HG03432 (cell line): ENCODE data around the gene BCL2.

Source experiments
- ATAC-seq: cut with Tn5 transposase; IDR thresholded peaks from one replicate; pipeline ENCODE4 v1.9.1; 2021; ENCODE audit warnings: mild to moderate bottlenecking, moderate library complexity; ENCODE audit not compliant: unreplicated experiment

The BCL2 gene

DNA sequence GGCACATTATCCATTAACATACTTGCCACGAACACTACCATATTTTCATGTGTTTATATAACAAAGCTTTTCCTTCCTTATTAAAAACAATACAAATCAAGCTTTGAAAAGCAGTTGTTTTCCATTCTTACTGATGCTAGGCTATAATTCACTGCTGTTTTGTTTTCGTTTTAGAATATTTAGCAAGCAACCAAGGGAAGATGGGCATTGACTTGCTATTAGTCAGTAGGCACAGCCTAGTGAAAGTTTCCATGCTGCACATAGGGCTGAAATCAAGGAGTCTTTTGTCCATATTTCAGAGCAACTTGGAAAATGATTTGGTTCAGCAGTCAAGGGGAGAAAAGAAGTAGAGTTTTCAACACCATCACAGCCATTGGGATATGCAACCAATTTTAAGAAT lies 31.3 kb downstream of the BCL2 start:
- ATAC-seq: no peak

DNA sequence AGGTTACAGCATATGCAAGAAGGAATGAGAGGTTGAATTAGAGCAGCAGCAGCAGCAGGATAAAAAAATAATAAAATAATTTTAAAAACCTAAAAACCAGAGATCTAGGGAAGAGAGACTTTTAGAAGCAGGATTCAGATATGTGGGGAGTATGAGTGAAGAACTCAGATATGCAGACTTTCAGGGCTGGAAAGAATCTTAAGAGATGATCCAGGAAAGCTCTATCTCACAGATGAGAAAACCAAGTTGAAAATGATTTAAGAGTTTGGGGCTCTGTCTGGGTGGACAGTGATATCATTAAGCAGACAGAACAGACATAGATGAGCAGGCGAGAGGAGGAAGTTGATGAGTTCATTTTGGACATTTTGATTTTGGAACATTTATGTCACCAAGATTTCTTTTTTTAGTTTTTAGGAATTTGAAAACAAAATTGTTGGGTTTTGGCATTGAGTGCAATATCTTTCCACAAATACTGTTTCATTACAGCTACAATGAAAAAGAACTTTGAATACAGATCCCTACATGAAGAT lies 31.8 kb downstream of the BCL2 start:
- ATAC-seq: no peak

DNA sequence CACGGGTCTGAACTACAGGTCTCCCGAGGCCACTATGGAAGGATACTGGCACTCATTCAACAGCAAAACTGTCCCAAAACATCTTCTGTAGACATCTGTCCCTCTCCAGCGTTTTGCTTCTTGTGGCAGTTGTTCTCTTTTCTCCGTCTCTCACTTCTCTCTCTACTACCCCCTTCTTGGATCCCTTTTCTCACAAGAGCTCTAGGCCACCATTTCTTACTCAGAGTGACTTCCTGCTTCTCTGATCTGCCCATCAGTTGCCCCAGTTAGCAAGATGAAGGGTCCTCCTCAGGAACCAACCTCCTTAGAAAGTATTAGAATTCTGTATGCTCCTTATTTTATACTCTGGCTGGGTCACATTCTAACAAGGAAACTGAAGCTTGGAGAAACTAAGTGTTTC lies 32.6 kb downstream of the BCL2 start:
- ATAC-seq: no peak

DNA sequence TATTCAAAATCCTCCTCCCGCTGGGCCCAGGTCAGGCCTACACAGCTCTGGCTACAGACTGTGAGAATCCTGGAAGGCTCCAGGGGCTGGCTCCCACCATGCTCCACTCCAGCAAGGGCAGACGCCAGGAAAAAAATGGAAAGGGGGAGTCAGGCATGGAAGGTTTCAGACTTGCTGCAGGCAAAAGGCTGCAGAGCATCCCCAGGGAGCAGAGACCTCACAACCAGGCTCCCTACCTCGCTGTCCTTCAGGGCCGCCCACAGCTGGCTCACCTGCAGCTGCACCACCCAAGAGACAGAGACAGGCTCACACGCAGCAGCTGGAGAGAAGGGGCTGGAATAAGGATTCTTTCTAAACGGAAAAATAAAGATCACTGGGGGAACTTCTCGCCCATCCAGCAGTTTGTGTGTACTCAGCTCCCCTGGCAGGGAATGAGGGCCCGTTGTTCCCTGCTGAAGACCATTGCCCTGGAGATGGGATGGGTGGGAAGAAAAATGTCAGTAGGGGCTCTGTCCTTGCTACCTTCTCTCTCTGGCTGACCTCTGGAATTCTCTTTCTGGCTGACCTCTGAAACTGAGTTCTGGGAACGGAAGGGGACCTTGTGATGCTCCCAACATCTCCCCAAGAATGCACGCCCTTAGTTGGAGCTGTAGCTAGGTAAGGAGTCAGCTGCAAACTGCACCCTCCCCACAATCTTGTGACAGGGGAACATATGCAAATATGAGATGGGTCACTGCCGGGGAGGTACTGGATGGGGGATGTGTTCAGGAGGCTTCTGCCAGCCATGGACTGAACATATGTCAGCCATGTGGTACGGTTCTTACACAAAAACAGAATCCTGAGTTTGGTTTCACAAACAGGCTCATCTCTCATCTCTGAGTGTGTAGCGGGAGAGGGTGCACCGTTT lies 34.5 kb downstream of the BCL2 start:
- ATAC-seq: peak; percentile 94

DNA sequence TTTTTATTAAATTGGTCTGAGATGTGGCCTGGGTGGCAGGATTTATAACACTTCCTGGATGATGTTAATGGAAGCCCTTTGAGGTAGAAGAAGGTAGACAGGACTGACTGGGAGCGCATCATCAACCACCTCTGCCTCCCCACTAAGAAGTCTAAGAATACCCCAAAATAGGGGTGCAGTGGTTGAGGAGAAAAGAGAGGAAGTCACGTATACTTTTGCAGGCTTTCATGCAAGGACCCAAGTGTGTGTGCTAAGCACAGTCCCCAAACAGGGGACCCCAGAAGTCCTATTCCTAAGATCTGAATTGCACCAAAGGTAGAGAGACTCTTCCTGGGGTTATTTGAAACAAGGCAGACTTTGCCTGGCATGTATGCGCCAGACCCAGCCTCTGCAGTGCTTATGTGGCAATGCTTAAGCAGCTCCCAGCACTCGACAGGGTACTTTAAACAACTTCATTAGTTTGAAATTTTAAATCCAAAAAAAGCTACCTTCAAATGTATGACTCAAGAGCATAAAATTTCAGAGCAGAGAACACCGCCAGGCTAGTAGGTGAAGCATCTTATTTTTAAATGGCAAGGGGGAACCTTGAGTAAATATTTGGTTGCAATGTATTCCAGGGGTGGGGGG lies 35.3 kb downstream of the BCL2 start:
- no peak for ATAC-seq

DNA sequence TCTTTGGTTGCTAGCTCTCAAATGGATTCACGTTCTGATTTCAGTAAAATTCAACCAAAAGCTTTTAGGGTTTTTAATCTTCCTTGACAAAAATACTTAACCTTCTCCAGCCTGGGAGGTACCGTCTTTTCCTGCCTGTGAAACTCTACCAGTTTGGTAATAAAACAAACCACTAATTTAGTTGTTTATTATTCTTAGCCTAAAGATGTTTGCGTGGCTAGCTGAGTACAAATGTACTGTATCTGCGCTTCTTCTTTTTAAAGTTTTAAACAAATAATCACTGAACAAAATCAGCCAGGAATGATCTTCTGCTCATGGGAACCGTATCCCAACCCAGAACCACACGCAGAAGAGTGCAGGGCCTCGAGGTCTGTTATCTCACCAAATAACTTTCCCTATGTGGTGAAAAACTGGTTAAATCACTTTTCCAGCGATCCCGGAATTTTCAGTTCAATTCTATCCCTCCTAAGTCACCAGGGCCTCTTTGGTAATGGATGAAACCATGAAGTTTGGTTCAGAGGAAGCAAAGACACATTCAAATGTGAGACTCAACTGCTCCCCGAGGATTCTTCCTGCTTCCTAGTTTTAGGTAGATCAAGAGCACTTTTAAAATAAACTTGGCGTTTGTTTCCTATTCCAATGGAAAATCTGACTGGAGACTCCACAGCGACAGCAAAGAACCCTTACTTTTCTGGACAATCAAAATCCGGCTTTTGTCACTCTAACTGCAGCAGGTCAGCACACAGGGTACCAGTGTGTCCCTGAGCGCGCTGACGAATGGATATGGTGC lies 36.1 kb downstream of the BCL2 start:
- no peak for ATAC-seq

DNA sequence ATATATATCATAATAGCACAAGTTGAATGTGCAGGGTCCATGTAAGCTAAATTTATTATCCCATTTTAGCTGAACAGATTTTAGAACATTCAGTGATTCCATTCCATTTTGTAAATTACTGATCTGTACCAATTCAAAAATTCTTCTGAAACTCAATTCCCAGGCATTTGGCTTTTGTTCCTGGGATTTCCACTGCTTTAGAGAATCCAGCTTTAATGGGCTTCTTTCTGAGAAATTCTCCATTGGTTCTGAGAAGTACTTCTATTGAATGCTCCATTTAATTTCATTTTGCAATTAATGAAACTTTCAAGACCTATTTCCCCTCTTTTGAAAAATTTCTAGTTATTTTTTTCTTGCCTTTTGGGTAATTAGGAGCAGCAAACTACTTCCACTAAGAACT lies 36.8 kb downstream of the BCL2 start:
- no peak for ATAC-seq

DNA sequence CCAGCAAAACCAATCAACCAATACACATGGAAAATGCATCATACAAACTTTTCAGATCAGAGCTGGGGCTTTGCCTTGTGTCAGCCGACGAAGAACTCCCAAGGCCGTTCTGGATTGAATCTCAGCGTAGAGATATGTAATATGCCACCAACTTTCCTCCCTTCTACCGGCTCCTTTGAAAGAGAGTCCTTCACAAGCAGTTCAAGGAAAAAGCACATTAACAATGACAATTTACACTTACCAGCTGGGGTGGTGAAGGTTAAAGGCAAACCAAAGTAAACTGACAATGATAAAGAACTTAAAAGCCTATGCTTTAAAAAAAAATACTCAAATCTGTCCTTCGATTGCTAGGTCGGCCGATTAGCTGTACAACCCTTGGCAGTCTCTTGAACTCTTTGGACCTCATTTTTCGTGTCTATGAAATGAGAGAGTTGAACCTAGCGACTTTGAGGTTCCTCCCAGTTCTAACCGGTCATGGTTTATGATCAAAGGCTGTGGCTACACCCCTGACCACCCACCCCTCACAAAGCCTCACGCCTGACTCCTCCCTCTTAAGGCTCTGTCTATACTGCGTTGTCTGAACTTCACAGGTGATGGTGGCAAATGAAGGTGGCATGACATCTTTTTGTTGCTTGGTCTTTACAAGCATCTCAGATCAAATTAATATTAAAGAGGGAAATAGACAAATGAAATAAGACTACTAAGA lies 46.2 kb downstream of the BCL2 start:
- ATAC-seq: peak; percentile 44

DNA sequence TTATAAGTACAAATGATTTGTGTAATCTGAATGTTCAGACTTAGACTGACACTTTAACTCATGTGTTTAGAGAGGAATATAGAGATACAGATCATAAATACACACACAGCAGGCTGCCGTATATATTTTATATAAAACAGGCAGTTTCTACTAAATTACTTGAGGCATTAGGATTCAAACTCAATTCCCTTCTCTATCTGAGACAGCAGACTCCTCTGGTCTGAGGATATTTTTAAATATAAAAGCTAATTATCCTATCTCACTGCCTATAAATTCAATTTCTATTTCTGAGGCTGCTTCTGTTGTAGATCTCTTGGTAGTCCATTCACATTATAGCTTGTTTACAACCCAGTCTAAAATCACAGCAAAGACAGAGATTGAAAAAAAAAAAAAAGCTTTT lies 46.9 kb downstream of the BCL2 start:
- ATAC-seq: no peak

DNA sequence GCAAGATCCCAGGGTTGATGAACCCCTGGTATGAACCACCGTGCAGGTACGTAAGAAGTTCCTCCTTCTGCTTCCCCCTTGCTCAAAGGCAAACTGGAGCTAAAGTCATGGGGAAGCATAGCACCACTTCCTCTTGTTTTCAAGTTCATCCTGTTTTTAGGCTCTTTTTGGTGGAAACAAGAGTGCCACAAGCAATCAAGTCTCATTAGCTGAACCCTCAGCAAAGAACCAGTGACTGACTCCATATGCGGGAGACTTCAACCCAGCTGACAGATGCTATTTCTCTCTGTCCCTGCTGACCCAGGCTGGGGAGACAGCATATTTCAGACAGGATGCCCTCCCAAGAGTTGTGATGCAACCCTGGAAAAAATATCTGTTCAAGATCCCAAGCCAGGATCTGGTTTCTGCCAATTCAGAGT lies 47.7 kb downstream of the BCL2 start:
- ATAC-seq: no peak

DNA sequence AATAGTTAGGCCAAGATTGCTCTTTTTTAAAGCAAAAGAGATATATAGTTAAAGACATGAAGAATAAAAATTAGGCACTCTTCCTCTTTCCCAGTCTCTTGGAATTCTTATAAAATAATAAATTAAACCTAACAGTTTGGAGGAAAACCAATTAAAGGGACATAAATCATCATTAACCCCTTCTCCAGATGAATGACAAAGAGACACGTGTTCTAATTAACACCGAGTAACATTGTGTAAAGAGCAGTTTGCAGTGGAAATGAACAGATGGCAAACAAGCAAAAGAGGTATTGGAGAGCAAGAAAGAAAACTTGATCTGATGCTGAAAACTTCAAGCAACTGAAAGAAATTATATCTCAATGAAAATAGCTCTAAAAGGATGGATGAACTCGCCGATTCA lies 48.4 kb downstream of the BCL2 start:
- no peak for ATAC-seq

DNA sequence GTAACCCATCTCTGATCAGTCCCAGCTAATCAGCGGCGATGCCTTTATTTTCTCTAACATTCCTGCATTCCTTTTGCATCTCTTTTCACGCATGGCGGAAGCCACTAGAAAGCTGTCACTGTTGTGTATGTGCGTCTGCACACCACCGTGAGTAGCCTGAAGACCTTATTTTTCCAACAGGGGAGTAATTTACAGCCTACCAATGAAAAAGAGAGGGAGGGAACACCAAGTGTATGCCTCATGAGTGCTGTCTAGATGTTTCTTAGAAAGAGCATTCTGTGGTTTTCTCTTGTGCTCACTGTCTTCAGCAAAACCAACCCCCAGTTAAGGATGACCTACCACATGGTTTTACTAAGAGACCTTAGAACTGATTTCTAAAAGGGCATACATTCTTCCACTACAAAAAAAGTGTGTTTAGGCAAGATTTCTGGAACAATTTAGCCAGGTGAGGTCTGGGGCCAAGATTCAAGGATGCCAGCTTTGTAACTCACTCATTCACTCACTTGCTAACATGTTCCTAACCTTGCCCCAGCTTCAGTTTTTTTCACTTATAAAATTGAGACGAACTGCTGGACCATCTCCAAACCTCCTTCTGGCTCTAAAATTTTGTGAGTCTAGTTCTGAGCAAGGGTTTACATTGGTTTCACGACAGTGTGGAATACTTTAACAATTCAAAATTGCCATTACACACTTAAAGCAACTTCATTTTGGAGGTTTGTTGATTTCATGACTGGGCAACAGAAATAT lies 51.4 kb downstream of the BCL2 start:
- ATAC-seq: peak; percentile 70

DNA sequence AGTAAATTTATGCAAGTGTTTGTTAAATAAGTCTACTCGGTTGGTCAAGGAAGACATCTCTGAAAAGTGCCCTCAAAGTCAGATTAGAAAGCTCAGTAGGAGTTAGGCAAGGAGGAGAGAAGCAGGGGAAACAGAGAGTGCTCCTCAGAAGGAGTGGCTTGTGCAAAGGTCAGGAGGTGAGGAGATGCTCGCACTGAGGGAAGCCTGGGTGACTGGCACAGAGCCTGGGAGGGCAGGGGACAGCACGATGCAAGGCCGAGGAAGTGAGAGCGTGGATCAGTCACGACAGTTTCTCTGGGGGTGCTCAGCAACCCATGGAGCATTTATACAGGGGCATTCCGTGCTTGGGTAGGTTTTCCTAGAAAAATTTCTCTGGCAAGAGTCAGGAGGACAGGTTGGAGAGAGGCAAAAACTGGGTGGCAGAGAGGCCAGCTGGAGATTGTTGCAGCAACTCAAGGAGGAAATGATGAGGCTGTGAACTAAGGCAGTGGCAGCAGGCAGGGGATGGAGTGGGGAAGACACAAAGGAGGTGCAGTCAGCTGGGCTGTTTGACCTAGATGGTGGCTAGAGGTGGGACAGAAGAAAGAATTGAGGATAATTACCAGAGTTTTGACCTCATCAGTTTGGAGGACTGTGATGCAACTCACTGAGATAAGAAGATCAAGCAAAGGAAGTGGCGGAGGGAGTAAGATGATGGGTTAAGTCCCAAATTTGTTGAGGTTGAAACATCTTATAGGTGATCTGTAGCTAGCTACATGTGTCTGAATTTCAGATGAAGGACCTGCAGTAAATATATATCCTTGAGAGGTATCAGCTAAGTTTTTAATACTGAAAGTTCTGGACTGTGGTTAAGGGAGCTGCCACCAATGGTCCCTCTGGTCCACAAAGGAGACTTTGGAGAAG lies 52.4 kb downstream of the BCL2 start:
- no peak for ATAC-seq

DNA sequence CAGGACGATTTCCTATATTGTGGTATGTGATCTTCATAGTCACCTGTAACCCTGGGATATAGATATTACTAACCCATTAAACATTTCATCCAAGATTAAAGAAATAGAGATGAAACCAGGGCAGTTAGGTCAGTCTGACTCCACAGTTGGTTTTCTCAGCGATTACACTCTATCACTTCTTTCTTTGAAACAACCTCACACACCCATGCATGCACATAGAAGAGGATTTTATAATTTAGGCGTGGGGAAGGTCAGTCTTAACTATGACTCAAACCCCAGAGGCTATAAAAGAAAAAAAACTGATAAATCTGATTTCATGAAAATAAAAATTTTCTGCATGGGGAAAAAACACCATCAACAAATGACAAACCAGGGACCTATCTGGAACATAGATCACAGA lies 54.2 kb downstream of the BCL2 start:
- ATAC-seq: no peak

DNA sequence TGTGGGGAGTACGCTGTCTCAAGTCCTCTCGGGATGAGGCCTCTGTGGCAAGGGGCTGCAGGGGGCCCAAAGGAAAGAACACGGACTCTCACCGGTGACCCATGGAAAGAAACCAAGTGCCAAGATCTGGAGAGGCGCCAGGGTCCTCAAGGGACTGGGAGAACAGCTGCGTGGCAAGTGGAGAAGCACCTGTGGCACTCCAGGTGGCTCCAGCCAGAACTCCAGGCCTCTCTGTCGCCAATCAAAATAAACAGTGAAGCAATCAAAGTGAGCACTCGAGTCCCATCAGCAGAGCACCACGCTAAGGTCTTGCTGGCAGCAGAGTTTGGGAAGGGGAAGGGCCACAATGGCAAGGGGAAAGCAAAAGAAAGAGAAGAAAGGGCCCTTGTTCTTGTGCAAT lies 54.7 kb downstream of the BCL2 start:
- ATAC-seq: no peak

DNA sequence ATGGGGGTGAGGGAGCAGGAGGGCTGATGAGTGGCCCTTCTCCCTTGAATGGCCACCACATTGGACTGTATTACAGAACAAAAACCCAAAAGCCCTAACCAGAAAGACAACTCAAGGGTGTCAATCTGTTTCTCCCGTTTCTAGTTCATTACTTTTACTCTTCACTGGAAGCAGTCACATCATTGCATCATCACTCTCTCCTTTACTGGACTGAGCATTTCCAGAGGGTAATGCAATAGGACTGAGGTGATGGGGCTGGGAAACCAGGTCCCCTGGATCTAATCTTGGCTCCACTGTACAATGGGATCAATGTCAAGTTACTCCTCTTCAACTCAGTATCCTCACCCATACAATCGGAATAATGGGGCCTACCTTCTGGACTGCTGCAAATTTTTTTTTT lies 56.1 kb downstream of the BCL2 start:
- no peak for ATAC-seq

DNA sequence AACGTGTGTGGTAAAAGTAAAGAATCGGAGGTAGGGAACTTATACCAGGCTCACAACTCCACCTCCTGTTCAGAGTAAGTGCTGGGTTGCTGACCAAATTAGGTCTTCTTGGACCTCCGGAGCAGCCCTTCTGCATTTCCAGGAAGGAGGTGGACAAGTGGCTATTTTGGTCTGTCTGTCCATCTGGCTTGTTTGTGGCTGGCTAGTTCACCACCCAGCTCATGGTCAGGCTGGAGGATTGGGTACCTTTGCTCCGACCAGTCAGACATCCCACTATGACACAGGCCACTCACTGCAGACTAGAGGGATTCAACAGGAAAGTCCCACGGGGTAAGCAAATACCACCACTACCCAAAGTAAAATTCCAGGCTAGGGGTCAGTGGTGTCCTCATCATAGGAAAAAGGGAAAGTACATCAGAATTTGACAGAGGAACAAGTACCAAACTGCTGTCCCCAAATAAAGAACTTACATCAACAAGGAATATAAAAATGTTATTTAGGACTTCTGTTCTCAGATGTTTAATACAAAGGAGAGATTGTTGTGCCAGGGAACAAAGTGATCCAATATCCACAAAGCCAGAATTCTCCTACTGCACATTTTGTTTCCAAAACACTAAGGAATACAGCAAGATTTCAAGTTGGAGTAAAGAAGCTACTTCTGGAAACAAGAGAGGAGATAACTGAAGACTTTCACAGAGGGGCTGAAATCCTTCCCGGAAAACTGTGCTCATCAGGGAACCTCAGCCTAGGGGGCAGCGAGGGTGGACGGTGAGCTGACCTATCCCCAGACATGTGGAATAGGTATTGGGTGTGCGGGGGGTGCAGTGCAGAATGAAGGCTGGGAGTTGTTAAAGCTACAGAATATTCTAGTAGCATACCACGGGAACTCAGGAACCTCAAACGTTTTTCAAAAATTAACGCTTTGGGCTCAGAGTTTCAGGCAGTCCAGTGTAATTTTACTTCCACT lies 56.9 kb downstream of the BCL2 start:
- no peak for ATAC-seq

DNA sequence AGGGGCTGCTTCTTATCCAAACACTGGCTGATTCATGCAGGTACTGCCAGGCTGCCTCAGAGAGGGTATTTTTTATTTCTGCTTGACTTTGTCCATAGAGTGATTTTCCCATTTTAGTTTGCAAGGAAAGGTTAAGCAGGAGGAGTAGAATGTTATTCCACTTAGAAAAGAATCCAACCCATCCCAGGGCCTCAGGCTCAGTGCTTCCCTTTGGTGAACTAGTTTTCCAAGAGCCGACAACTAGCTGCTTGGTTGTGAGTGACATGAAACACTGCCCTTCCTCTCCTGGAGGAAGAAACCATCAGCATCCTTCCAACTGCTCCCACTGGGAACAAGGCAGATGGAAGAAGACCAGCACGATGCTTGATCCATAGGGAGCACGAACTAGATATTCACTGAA lies 58.5 kb downstream of the BCL2 start:
- ATAC-seq: no peak
